GM18519 (cell line): ENCODE results near the gene CALML5.

Source experiments
- ATAC-seq: cut with Tn5 transposase; IDR thresholded peaks from one replicate; pipeline ENCODE4 v1.9.1; 2021; ENCODE audit warnings: mild to moderate bottlenecking, moderate library complexity; ENCODE audit not compliant: unreplicated experiment, low FRiP score

Gene CALML5

GRCh38 chr10:5467634-5468255, 31.6 kb downstream of the CALML5 start:
- ATAC-seq: no peak

GRCh38 chr10:5467207-5467535, 32.2 kb downstream of the CALML5 start:
- ATAC-seq: no peak

GRCh38 chr10:5466451-5467206, 32.7 kb downstream of the CALML5 start:
- no peak for ATAC-seq

- ATAC-seq: no peak
Observed at GRCh38 chr10:5465976-5466450, 33.4 kb downstream of the CALML5 start.

GRCh38 chr10:5464546-5464945, 34.8 kb downstream of the CALML5 start:
- ATAC-seq: no peak

GRCh38 chr10:5462841-5463293, 36.5 kb downstream of the CALML5 start:
- ATAC-seq: no peak

- ATAC-seq: no peak
Observed at GRCh38 chr10:5461914-5462840, 37.2 kb downstream of the CALML5 start.

GRCh38 chr10:5461203-5461588, 38.2 kb downstream of the CALML5 start:
- ATAC-seq: no peak

GRCh38 chr10:5460468-5461202, 38.7 kb downstream of the CALML5 start:
- ATAC-seq: no peak

- ATAC-seq: no peak
Observed at GRCh38 chr10:5458949-5459747, 40.2 kb downstream of the CALML5 start.

GRCh38 chr10:5458425-5458824, 40.9 kb downstream of the CALML5 start:
- no peak for ATAC-seq

GRCh38 chr10:5457741-5458140, 41.6 kb downstream of the CALML5 start:
- ATAC-seq: no peak

- ATAC-seq: no peak
Observed at GRCh38 chr10:5456563-5456962, 42.8 kb downstream of the CALML5 start.

GRCh38 chr10:5453749-5454489, 45.5 kb downstream of the CALML5 start:
- ATAC-seq: no peak

- ATAC-seq: no peak
Observed at GRCh38 chr10:5450605-5451384, 48.6 kb downstream of the CALML5 start.

- no peak for ATAC-seq
Observed at GRCh38 chr10:5449823-5450222, 49.5 kb downstream of the CALML5 start.

- ATAC-seq: no peak
Observed at GRCh38 chr10:5449227-5449626, 50.1 kb downstream of the CALML5 start.
